SK-N-MC (cell line): ENCODE data around the gene ZFP91.
"Not testable (repeated sequence)": the region's sequence is repeated elsewhere in the genome, so short reads cannot be mapped to it uniquely, and the experiment has no call there.

Experiments used
- EZH2 ChIP-seq: fragments of 200-600 bp; sonication (generic); IDR thresholded peaks from one replicate; pipeline ENCODE4 v1.6.1; 2017; ENCODE audit warnings: antibody characterized with exemption
- FOXP2 ChIP-seq: optimal IDR thresholded peaks from 2 replicates; pipeline ENCODE3; 2011; ENCODE audit warnings: mild to moderate bottlenecking, moderate library complexity; ENCODE audit not compliant: insufficient read depth; ENCODE audit errors: extremely low read length, control extremely low read depth

DNA sequence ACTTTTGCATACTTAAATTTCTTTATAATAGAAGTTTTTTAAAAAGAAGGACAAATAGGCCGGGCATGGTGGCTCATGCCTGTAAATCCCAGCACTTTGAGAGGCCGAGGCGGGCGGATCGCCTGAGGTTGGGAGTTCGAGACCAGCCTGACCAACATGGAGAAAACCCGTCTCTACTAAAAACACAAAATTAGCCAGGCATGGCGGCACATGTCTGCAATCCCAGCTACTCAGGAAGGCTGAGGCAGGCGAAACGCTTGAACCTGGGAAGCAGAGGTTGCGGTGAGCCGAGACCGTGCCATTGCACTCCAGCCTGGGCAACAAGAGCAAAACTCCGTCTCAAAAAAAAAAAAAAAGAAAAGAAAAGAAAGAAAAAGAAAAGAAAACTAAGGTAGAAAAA is 6.0 kb upstream of the ZFP91 start:
- TF ChIP-seq EZH2, FOXP2: not testable (repeated sequence)
